Loucy (cell line): ENCODE data around the gene AKR1C3.

Experiments used
- H2AFZ ChIP-seq: fragments of 200-600 bp; sonication (generic); 2 replicates; pipeline ENCODE4 v1.6.0; 2016; ENCODE audit warnings: antibody characterized with exemption, mild to moderate bottlenecking, low read length, moderate library complexity
- H3F3A ChIP-seq: fragments of 200-600 bp; 2 replicates; pipeline ENCODE4 v1.6.0; 2016; ENCODE audit warnings: antibody characterized with exemption, low read depth, mild to moderate bottlenecking
- H3K27me3 ChIP-seq: fragments of 200-600 bp; sonication (generic); 2 replicates; pipeline ENCODE4 v1.6.1; 2014; ENCODE audit warnings: low read length, mild to moderate bottlenecking; ENCODE audit not compliant: insufficient read depth, poor library complexity, severe bottlenecking
- H3K36me3 ChIP-seq: fragments of 200-600 bp; sonication (generic); 2 replicates; pipeline ENCODE4 v1.6.1; 2016; ENCODE audit warnings: low read length; ENCODE audit not compliant: insufficient read depth
- H3K4me1 ChIP-seq: fragments of 200-600 bp; sonication (generic); 2 replicates; pipeline ENCODE4 v1.5.1; 2014; ENCODE audit warnings: low read length, mild to moderate bottlenecking; ENCODE audit not compliant: insufficient read depth, poor library complexity, severe bottlenecking
- H3K4me2 ChIP-seq: fragments of 200-600 bp; sonication (generic); 2 replicates; pipeline ENCODE4 v1.6.0; 2014; ENCODE audit warnings: antibody characterized with exemption, low read length, low read depth, mild to moderate bottlenecking; ENCODE audit not compliant: poor library complexity, severe bottlenecking
- H3K4me3 ChIP-seq: fragments of 200-600 bp; sonication (generic); 2 replicates; pipeline ENCODE4 v1.5.1; 2014; ENCODE audit warnings: low read length, mild to moderate bottlenecking, mixed read lengths; ENCODE audit not compliant: poor library complexity, severe bottlenecking
- H3K79me2 ChIP-seq: fragments of 200-600 bp; sonication (generic); 2 replicates; pipeline ENCODE4 v1.6.1; 2014; ENCODE audit warnings: low read length; ENCODE audit not compliant: insufficient read depth
- H3K9ac ChIP-seq: fragments of 200-600 bp; sonication (generic); 2 replicates; pipeline ENCODE4 v1.6.0; 2014; ENCODE audit warnings: mild to moderate bottlenecking, low read depth, low read length, moderate library complexity; ENCODE audit not compliant: poor library complexity, severe bottlenecking
- H3K9me2 ChIP-seq: fragments of 200-600 bp; sonication (generic); replicated peaks from 2 replicates; pipeline ENCODE4 v1.6.1; 2016; ENCODE audit warnings: low read depth, low read length, mixed read lengths
- H3K9me3 ChIP-seq: fragments of 200-600 bp; sonication (generic); 2 replicates; pipeline ENCODE4 v1.6.1; 2014; ENCODE audit warnings: mild to moderate bottlenecking, antibody characterized with exemption, low read length, low read depth; ENCODE audit not compliant: insufficient read depth
- H4K20me1 ChIP-seq: fragments of 200-600 bp; sonication (generic); 2 replicates; pipeline ENCODE4 v1.6.0; 2014; ENCODE audit warnings: antibody characterized with exemption, low read length, mild to moderate bottlenecking; ENCODE audit not compliant: insufficient read depth, poor library complexity, severe bottlenecking
- CTCF ChIP-seq: fragments of 200-600 bp; sonication (generic); conservative IDR thresholded peaks from 2 replicates; pipeline ENCODE4 v1.5.1; 2014; ENCODE audit warnings: mild to moderate bottlenecking, antibody characterized with exemption, low read length
- EZH2phosphoT487 ChIP-seq: fragments of 200-600 bp; IDR thresholded peaks from 2 replicates; pipeline ENCODE4 v1.6.1; 2018; ENCODE audit warnings: antibody characterized with exemption, mild to moderate bottlenecking, moderate library complexity, borderline replicate concordance

The AKR1C3 gene

GRCh38 chr10:5151076-5151475, 56.9 kb downstream of the AKR1C3 start:
- Histone ChIP-seq H3K4me3 (no peak overlapping the region), H2AFZ (no peak overlapping the region), H4K20me1 (no peaks in the 10 kb centered on the region), H3K36me3 (no peaks in the 10 kb centered on the region), H3K9me2 (no peaks in the 10 kb centered on the region), H3K4me1 (no peaks in the 10 kb centered on the region), H3K79me2 (no peaks in the 10 kb centered on the region), H3F3A (no peaks in the 10 kb centered on the region), H3K27me3 (no peaks in the 10 kb centered on the region), H3K9ac (no peak overlapping the region), H3K4me2 (no peak overlapping the region), H3K9me3 (peaks cover 7% of the 10 kb centered on the region; the same call in 1 of the 2 replicates)
- no peak for TF ChIP-seq EZH2phosphoT487
- no peak for TF ChIP-seq CTCF

DNA sequence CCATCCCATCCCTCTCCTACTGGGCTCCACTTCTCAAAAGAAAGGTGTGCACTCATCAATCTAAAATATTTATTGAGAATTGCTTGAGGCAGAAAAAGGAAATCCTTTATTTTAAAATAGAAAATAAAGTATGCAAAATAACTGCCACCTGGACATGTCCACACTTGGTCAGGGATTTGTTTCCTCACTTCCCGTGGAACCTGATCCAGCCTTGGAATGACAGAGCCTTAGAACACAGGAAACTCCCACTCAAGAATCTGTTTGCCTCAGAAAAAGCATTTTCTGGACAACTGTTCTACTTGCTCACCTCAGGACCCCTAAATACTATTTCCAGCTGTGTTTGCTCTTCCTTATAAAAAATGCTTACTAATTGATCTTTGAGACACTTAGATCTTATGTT, 61.7 kb downstream of the AKR1C3 start:
- H3K9me3 ChIP-seq = 0 out of 2 replicates have a peak, but pooled peaks cover under 1% of the 10 kb centered on the region
- no peaks in the 10 kb centered on the region for H4K20me1 ChIP-seq
- H3K4me3 ChIP-seq = no peak overlapping the region

More for the DNA sequence above, 61.7 kb downstream of the AKR1C3 start:
- H3K4me2 ChIP-seq = no peak overlapping the region
- H3K9ac ChIP-seq = no peak overlapping the region
- no peaks in the 10 kb centered on the region for H3K36me3 ChIP-seq
- no peaks in the 10 kb centered on the region for H3K27me3 ChIP-seq
- no peak overlapping the region for H2AFZ ChIP-seq
- H3K9me2 ChIP-seq = no peaks in the 10 kb centered on the region
- no peaks in the 10 kb centered on the region for H3K4me1 ChIP-seq
- TF ChIP-seq EZH2phosphoT487 (no peak), CTCF (no peak)
- no peaks in the 10 kb centered on the region for H3K79me2 ChIP-seq
- H3F3A ChIP-seq = no peaks in the 10 kb centered on the region
